GM12892 (cell line): Measurements from ENCODE around the gene RNF13.

Source experiments
- POLR2A ChIP-seq: IDR thresholded peaks from 2 replicates; pipeline ENCODE4 v1.6.1; 2011; ENCODE audit warnings: low read depth, low read length, control low read depth
- POLR2AphosphoS5 ChIP-seq: IDR thresholded peaks from 2 replicates; pipeline ENCODE4 v1.6.1; 2011; ENCODE audit warnings: low read depth, low read length, control low read depth

DNA sequence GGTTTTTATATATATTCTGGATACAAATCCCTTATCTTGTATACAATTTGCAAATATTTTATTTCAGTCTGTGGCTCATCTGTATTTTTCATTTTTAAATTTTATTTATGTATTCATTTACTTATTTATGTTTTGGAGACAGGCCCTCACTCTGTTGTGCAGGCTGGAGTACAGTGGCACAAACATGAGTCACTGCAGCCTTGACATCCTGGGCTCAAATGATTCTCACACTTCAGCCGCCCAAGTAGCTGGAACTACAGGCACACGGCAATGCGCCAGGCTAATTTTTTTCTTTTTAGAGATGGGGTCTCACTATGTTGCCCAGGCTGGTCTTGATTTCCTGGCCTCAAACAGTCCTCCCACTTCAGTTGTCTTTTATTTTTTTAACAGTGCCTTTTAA lies 107.1 kb downstream of the RNF13 start:
- TF ChIP-seq POLR2A (no peak), POLR2AphosphoS5 (no peak)
